RWPE2 (cell line): ENCODE results near the gene DUOXA1.
A peak's percentile ranks its signal among the peaks of the same experiment; 100 is the strongest.

Source experiments
- ATAC-seq: fragments of 200-7000 bp; cut with Tn5 transposase; 3 replicates; pipeline ENCODE4 v1.9.1; 2021; ENCODE audit warnings: low read depth
- DNase-seq: peaks from one replicate; pipeline ENCODE4 v3.0.0-alpha.2; 2020; ENCODE audit warnings: low spot score
- H3K27ac ChIP-seq: fragments of 450-650 bp; 2 replicates; pipeline ENCODE4 v1.5.1; 2017; ENCODE audit warnings: mild to moderate bottlenecking; ENCODE audit not compliant: poor library complexity, severe bottlenecking
- H3K27me3 ChIP-seq: fragments of 250-450 bp; sonication (Bioruptor Pico); 2 replicates; pipeline ENCODE4 v1.5.1; 2021; ENCODE audit warnings: mild to moderate bottlenecking, moderate library complexity; ENCODE audit not compliant: insufficient read depth, poor library complexity, severe bottlenecking
- H3K36me3 ChIP-seq: fragments of 250-450 bp; sonication (Bioruptor Pico); 2 replicates; pipeline ENCODE4 v1.5.1; 2020; ENCODE audit warnings: low read depth, mild to moderate bottlenecking, moderate library complexity
- H3K4me1 ChIP-seq: fragments of 250-450 bp; sonication (Bioruptor Pico); 2 replicates; pipeline ENCODE4 v1.5.1; 2021; ENCODE audit warnings: mild to moderate bottlenecking, moderate library complexity; ENCODE audit not compliant: insufficient read depth, poor library complexity, severe bottlenecking
- H3K4me3 ChIP-seq: fragments of 250-450 bp; sonication (Bioruptor Pico); 2 replicates; pipeline ENCODE4 v1.5.1; 2021; ENCODE audit warnings: mild to moderate bottlenecking, moderate library complexity; ENCODE audit not compliant: severe bottlenecking
- H3K9me3 ChIP-seq: fragments of 250-450 bp; sonication (Bioruptor Pico); 2 replicates; pipeline ENCODE4 v1.5.1; 2021; ENCODE audit warnings: mild to moderate bottlenecking, moderate library complexity; ENCODE audit not compliant: severe bottlenecking
- CTCF ChIP-seq: fragments of 450-650 bp; IDR thresholded peaks from one replicate; pipeline ENCODE4 v1.5.1; 2017; ENCODE audit warnings: mild to moderate bottlenecking, moderate library complexity; ENCODE audit not compliant: poor library complexity, severe bottlenecking

Gene DUOXA1

GRCh38 chr15:45121706-45122417, 7.8 kb downstream of the DUOXA1 start:
- peaks cover 12% of the 10 kb centered on the region for H3K4me1 ChIP-seq
- TF ChIP-seq CTCF, result no peak
- H3K27ac ChIP-seq, result peak overlapping the region; percentile 20
- H3K27me3 ChIP-seq, result peaks cover 9% of the 10 kb centered on the region
- no peak overlapping the region for H3K4me3 ChIP-seq
- DNase-seq (peak; percentile 94), ATAC-seq (peak; percentile 89)
- no peaks in the 10 kb centered on the region for H3K9me3 ChIP-seq
- no peaks in the 10 kb centered on the region for H3K36me3 ChIP-seq

GRCh38 chr15:45121020-45121419, 8.7 kb downstream of the DUOXA1 start:
- Histone ChIP-seq H3K4me3 (no peak overlapping the region), H3K36me3 (no peaks in the 10 kb centered on the region), H3K27ac (no peak overlapping the region), H3K4me1 (peaks cover 12% of the 10 kb centered on the region), H3K27me3 (peaks cover 18% of the 10 kb centered on the region), H3K9me3 (no peaks in the 10 kb centered on the region)
- no peak for TF ChIP-seq CTCF
- ATAC-seq, result no peak
- no peak for DNase-seq

- Histone ChIP-seq H3K9me3 (no peaks in the 10 kb centered on the region), H3K36me3 (no peaks in the 10 kb centered on the region), H3K4me1 (peaks cover 12% of the 10 kb centered on the region), H3K4me3 (no peak overlapping the region), H3K27ac (no peak overlapping the region), H3K27me3 (peaks cover 25% of the 10 kb centered on the region)
- ATAC-seq (no peak), DNase-seq (peak; percentile 61)
- no peak for TF ChIP-seq CTCF
Observed at GRCh38 chr15:45120081-45120972, 9.4 kb downstream of the DUOXA1 start.

GRCh38 chr15:45118996-45119395, 10.7 kb downstream of the DUOXA1 start:
- Histone ChIP-seq H3K27me3 (peaks cover 38% of the 10 kb centered on the region), H3K36me3 (no peaks in the 10 kb centered on the region), H3K4me1 (peaks cover 12% of the 10 kb centered on the region), H3K9me3 (no peaks in the 10 kb centered on the region), H3K4me3 (no peak overlapping the region), H3K27ac (no peak overlapping the region)
- no peak for TF ChIP-seq CTCF
- no peak for ATAC-seq
- DNase-seq, result peak; percentile 51
